ENCODE measurements around the gene C3orf70.
"Not testable (repeated sequence)": the region's sequence is repeated elsewhere in the genome, so short reads cannot be mapped to it uniquely, and the experiment has no call there.

C3orf70 gene

GRCh38 chr3:185131602-185132256 is 21.1 kb downstream of the C3orf70 start:
- no peak overlapping the region for H3K4me3 Mint-ChIP-seq
- no peaks in the 10 kb centered on the region for H3K9me3 Mint-ChIP-seq
- H3K4me1 Mint-ChIP-seq (ENCODE audit: low read depth), result no peaks in the 10 kb centered on the region
- no peaks in the 10 kb centered on the region for H3K36me3 Mint-ChIP-seq (ENCODE audit: low read depth)
- intact Hi-C loops (cut with micrococcal nuclease), result no loop called here
- H3K27ac Mint-ChIP-seq, result no peak overlapping the region
- H3K27me3 Mint-ChIP-seq, result no peaks in the 10 kb centered on the region

- H3K27ac Mint-ChIP-seq, result no peak overlapping the region
- H3K36me3 Mint-ChIP-seq (ENCODE audit: low read depth), result no peaks in the 10 kb centered on the region
- H3K4me1 Mint-ChIP-seq (ENCODE audit: low read depth), result no peaks in the 10 kb centered on the region
- H3K4me3 Mint-ChIP-seq, result no peak overlapping the region
- intact Hi-C loops (cut with micrococcal nuclease), result no loop called here
- H3K9me3 Mint-ChIP-seq, result no peaks in the 10 kb centered on the region
- no peaks in the 10 kb centered on the region for H3K27me3 Mint-ChIP-seq
Measured at GRCh38 chr3:185129083-185129482, 23.8 kb downstream of the C3orf70 start.

- Mint-ChIP-seq H3K27ac (no peak overlapping the region), H3K36me3 (ENCODE audit: low read depth) (no peaks in the 10 kb centered on the region), H3K4me1 (ENCODE audit: low read depth) (no peaks in the 10 kb centered on the region), H3K4me3 (no peak overlapping the region), H3K9me3 (peaks cover 6% of the 10 kb centered on the region), H3K27me3 (peaks cover 1% of the 10 kb centered on the region)
- intact Hi-C loops (cut with micrococcal nuclease), result no loop called here
Measured at GRCh38 chr3:185126201-185126600, 26.7 kb downstream of the C3orf70 start.

- intact Hi-C loops (cut with micrococcal nuclease), result no loop called here
- H3K27me3 Mint-ChIP-seq, result peaks cover 5% of the 10 kb centered on the region
- H3K4me3 Mint-ChIP-seq, result no peak overlapping the region
- no peaks in the 10 kb centered on the region for H3K4me1 Mint-ChIP-seq (ENCODE audit: low read depth)
- H3K9me3 Mint-ChIP-seq, result peaks cover 10% of the 10 kb centered on the region
- no peak overlapping the region for H3K27ac Mint-ChIP-seq
- no peaks in the 10 kb centered on the region for H3K36me3 Mint-ChIP-seq (ENCODE audit: low read depth)
Measured at GRCh38 chr3:185120126-185120525, 32.7 kb downstream of the C3orf70 start.

DNA sequence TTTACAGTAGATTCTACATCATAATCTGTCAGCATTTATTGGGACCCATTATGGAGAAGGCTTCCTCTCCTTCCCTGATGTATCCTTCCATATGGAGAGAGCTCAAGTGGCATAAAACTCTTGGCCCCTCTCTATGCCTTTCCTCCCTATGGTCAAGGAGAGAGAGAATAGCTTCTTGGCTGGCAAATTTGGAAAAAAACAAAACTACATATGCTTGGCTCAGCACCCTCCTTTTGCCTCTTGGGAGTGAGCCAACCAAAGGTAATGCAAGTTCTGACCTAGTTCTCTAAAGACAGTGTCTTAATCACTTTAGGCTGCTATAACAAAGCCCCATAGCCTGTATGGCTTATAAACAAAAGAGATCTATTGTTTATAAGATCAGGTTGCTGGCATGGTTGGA is 37.5 kb downstream of the C3orf70 start:
- Mint-ChIP-seq H3K4me1 (ENCODE audit: low read depth) (no peaks in the 10 kb centered on the region), H3K27me3 (peaks cover 3% of the 10 kb centered on the region), H3K27ac (no peak overlapping the region), H3K36me3 (ENCODE audit: low read depth) (no peaks in the 10 kb centered on the region), H3K4me3 (no peak overlapping the region), H3K9me3 (no peaks in the 10 kb centered on the region)
- intact Hi-C loops (cut with micrococcal nuclease), result no loop called here

DNA sequence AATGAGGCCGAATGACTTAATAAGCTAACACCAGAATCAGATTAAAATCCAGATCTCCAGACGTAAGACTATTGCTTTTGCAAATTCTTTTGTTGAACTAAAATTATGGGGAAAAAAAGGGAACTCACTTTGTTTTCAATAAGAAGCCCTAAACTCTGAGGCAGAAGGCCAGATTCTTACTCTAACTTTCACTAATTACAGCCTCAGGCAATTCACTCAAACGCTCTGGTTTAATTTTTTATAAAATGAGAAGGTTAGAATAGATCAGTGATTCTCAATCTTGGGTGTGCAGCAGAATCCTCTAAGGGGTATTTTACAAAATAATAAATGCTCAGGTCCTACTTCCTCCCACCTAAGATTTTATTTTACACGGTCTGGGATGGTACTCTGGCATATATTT is 38.1 kb downstream of the C3orf70 start:
- intact Hi-C loops (cut with micrococcal nuclease), result no loop called here
- H3K4me1 Mint-ChIP-seq (ENCODE audit: low read depth), result no peaks in the 10 kb centered on the region
- H3K9me3 Mint-ChIP-seq, result peaks cover under 1% of the 10 kb centered on the region
- no peak overlapping the region for H3K4me3 Mint-ChIP-seq
- H3K36me3 Mint-ChIP-seq (ENCODE audit: low read depth), result no peaks in the 10 kb centered on the region
- H3K27me3 Mint-ChIP-seq, result peaks cover 3% of the 10 kb centered on the region
- no peak overlapping the region for H3K27ac Mint-ChIP-seq

DNA sequence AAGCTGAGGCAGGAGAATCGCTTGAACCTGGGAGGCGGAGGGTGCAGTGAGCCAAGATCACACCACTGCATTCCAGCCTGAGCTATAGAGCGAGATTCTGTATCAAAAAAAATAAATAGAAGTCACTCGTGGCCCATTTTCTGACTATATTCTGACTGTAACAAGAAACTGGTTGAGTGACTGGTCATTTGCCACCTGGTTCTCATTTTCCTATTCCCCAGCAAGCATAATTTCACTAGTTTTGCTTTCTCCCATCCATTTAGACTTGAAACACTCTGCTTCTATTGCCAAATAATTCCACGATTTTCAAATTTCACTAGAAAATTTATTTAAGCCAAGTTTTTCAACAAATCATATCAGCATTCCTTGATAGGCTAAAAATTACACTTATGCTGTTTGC is 40.7 kb downstream of the C3orf70 start:
- H3K27me3 Mint-ChIP-seq, result peaks cover 2% of the 10 kb centered on the region
- H3K4me1 Mint-ChIP-seq (ENCODE audit: low read depth), result no peaks in the 10 kb centered on the region
- H3K36me3 Mint-ChIP-seq (ENCODE audit: low read depth), result no peaks in the 10 kb centered on the region
- intact Hi-C loops (cut with micrococcal nuclease), result no loop called here
- no peak overlapping the region for H3K4me3 Mint-ChIP-seq
- peaks cover 6% of the 10 kb centered on the region for H3K9me3 Mint-ChIP-seq
- no peak overlapping the region for H3K27ac Mint-ChIP-seq

GRCh38 chr3:185109012-185109411 is 43.8 kb downstream of the C3orf70 start:
- H3K27ac Mint-ChIP-seq; intact Hi-C loops (cut with micrococcal nuclease); H3K36me3 Mint-ChIP-seq (ENCODE audit: low read depth); H3K27me3 Mint-ChIP-seq; H3K4me1 Mint-ChIP-seq (ENCODE audit: low read depth); H3K4me3 Mint-ChIP-seq: not testable (repeated sequence)
- H3K9me3 Mint-ChIP-seq, result peaks cover 26% of the 10 kb centered on the region

- H3K4me1 Mint-ChIP-seq (ENCODE audit: low read depth); H3K27me3 Mint-ChIP-seq; H3K36me3 Mint-ChIP-seq (ENCODE audit: low read depth); intact Hi-C loops (cut with micrococcal nuclease); H3K4me3 Mint-ChIP-seq; H3K27ac Mint-ChIP-seq: not testable (repeated sequence)
- H3K9me3 Mint-ChIP-seq, result peaks cover 46% of the 10 kb centered on the region
Measured at GRCh38 chr3:185106256-185106890, 46.5 kb downstream of the C3orf70 start.

GRCh38 chr3:185103359-185104127 is 49.3 kb downstream of the C3orf70 start:
- Mint-ChIP-seq H3K36me3 (ENCODE audit: low read depth) (no peaks in the 10 kb centered on the region), H3K9me3 (peaks cover 58% of the 10 kb centered on the region), H3K4me3 (no peak overlapping the region), H3K4me1 (ENCODE audit: low read depth) (no peaks in the 10 kb centered on the region), H3K27me3 (peaks cover 4% of the 10 kb centered on the region), H3K27ac (no peak overlapping the region)
- intact Hi-C loops (cut with micrococcal nuclease), result no loop called here

GRCh38 chr3:185094697-185095096 is 58.2 kb downstream of the C3orf70 start:
- Mint-ChIP-seq H3K4me1 (ENCODE audit: low read depth) (no peaks in the 10 kb centered on the region), H3K36me3 (ENCODE audit: low read depth) (no peaks in the 10 kb centered on the region), H3K27ac (no peak overlapping the region), H3K9me3 (peaks cover 10% of the 10 kb centered on the region), H3K27me3 (no peaks in the 10 kb centered on the region), H3K4me3 (no peak overlapping the region)
- intact Hi-C loops (cut with micrococcal nuclease), result no loop called here

GRCh38 chr3:185093116-185093515 is 59.7 kb downstream of the C3orf70 start:
- Mint-ChIP-seq H3K27ac (no peak overlapping the region), H3K4me1 (ENCODE audit: low read depth) (no peaks in the 10 kb centered on the region), H3K9me3 (no peaks in the 10 kb centered on the region), H3K36me3 (ENCODE audit: low read depth) (no peaks in the 10 kb centered on the region), H3K4me3 (no peak overlapping the region), H3K27me3 (no peaks in the 10 kb centered on the region)
- intact Hi-C loops (cut with micrococcal nuclease), result no loop called here

GRCh38 chr3:185090811-185091210 is 62.0 kb downstream of the C3orf70 start:
- H3K4me3 Mint-ChIP-seq, result no peak overlapping the region
- H3K27me3 Mint-ChIP-seq, result peaks cover 2% of the 10 kb centered on the region
- H3K27ac Mint-ChIP-seq, result no peak overlapping the region
- intact Hi-C loops (cut with micrococcal nuclease), result no loop called here
- H3K36me3 Mint-ChIP-seq (ENCODE audit: low read depth), result no peaks in the 10 kb centered on the region
- H3K9me3 Mint-ChIP-seq, result no peaks in the 10 kb centered on the region
- no peaks in the 10 kb centered on the region for H3K4me1 Mint-ChIP-seq (ENCODE audit: low read depth)

DNA sequence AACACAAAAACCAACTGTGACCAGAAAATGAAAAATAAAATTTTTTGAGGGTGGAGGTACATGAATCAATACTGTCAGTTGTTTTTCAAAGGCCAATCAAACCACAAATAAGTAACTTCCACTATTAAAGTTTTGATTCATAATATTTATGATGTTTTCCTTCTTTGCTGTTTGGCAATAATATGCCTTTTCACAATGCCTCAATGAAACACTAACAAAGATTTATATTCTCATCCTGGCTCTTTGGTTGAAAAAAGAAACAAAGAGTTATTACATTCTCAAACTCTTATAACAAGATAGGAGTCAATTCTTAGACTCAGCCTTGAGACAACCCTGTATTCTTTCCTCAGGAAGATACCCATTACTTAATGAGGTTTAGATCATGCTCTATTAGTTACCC is 63.1 kb downstream of the C3orf70 start:
- H3K9me3 Mint-ChIP-seq, result no peaks in the 10 kb centered on the region
- no peaks in the 10 kb centered on the region for H3K4me1 Mint-ChIP-seq (ENCODE audit: low read depth)
- intact Hi-C loops (cut with micrococcal nuclease), result no loop called here
- no peaks in the 10 kb centered on the region for H3K36me3 Mint-ChIP-seq (ENCODE audit: low read depth)
- no peak overlapping the region for H3K27ac Mint-ChIP-seq
- H3K4me3 Mint-ChIP-seq, result no peak overlapping the region
- H3K27me3 Mint-ChIP-seq, result peaks cover 2% of the 10 kb centered on the region

Measured in dendritic cell treated with granulocyte-macrophage colony-stimulating factor and Interleukin-4, amounts not matched to agents 40 ng/mL and 50 ng/mL, for 4 days (primary cell).